ENCODE data around the gene PPP1R12C. TPM values are rescaled to one million over a fixed set of nuclear protein-coding genes. Genes with fewer than 3 reads are reported as not detected.
A peak's percentile ranks its signal among the peaks of the same experiment; 100 is the strongest.
"Not testable (repeated sequence)": the region's sequence is repeated elsewhere in the genome, so short reads cannot be mapped to it uniquely, and the experiment has no call there.

The PPP1R12C gene
- total RNA-seq, 1 donor from 2014 or later, result 21.8 TPM

GRCh38 chr19:55157064-55157908, 39.8 kb upstream of the PPP1R12C start, which contains the start of gene TNNI3:
TNNI3 (minus strand) TSS chr19:55157732; CDS start chr19:55157589, 143 bp downstream.
- no peaks in the 10 kb centered on the region for H3K9me3 Mint-ChIP-seq
- DNase-seq (ENCODE audit: low spot score), result no peak
- Histone ChIP-seq H3K4me3 (peak within 1 kb of the TSS; percentile 63), H3F3A (ENCODE audit: low read depth) (peaks cover 20% of the 10 kb centered on the region), H3K27me3 (peaks cover 35% of the 10 kb centered on the region), H3K9me3 (ENCODE audit: low read depth) (no peaks in the 10 kb centered on the region), H3K27ac (no peak within 1 kb of the TSS), H2AFZ (replicated peaks) (peak within 1 kb of the TSS; percentile 86), H4K20me1 (ENCODE audit: low read depth) (no peaks in the 10 kb centered on the region), H3K4me2 (peak within 1 kb of the TSS; percentile 84), H3K9ac (no peak within 1 kb of the TSS), H3K36me3 (no peaks in the 10 kb centered on the region), H3K4me1 (peaks cover 6% of the 10 kb centered on the region), H3K79me2 (ENCODE audit: low read depth) (no peaks in the 10 kb centered on the region)
- H3K4me1 Mint-ChIP-seq, result peaks cover 16% of the 10 kb centered on the region
- no peak for TF ChIP-seq EZH2 (IDR thresholded peaks at IDR 0.05)
- peak within 1 kb of the TSS; percentile 84 for H3K4me3 Mint-ChIP-seq
- peaks cover 2% of the 10 kb centered on the region for H3K36me3 Mint-ChIP-seq
- no peak within 1 kb of the TSS for H3K27ac Mint-ChIP-seq
- peaks cover 14% of the 10 kb centered on the region for H3K27me3 Mint-ChIP-seq (ENCODE audit: insufficient read depth, low read depth)

GRCh38 chr19:55156202-55157063, 39.0 kb upstream of the PPP1R12C start:
- Histone ChIP-seq H2AFZ (replicated peaks) (peak overlapping the region; percentile 86), H3K4me2 (peak overlapping the region; percentile 84), H4K20me1 (ENCODE audit: low read depth) (no peaks in the 10 kb centered on the region), H3K4me3 (peak overlapping the region; percentile 63), H3K9ac (no peak overlapping the region), H3K9me3 (ENCODE audit: low read depth) (no peaks in the 10 kb centered on the region), H3K27ac (no peak overlapping the region), H3K79me2 (ENCODE audit: low read depth) (no peaks in the 10 kb centered on the region), H3K27me3 (peaks cover 26% of the 10 kb centered on the region), H3K4me1 (peaks cover 6% of the 10 kb centered on the region), H3F3A (ENCODE audit: low read depth) (peaks cover 25% of the 10 kb centered on the region), H3K36me3 (no peaks in the 10 kb centered on the region)
- Mint-ChIP-seq H3K4me1 (peaks cover 16% of the 10 kb centered on the region), H3K36me3 (peaks cover 2% of the 10 kb centered on the region), H3K27ac (no peak overlapping the region), H3K27me3 (ENCODE audit: insufficient read depth, low read depth) (peaks cover 17% of the 10 kb centered on the region), H3K4me3 (peak overlapping the region; percentile 84), H3K9me3 (peaks cover 2% of the 10 kb centered on the region)
- TF ChIP-seq EZH2 (IDR thresholded peaks at IDR 0.05) (no peak), EZH2phosphoT487 (IDR thresholded peaks at IDR 0.05) (no peak), CTCF (IDR thresholded peaks at IDR 0.05) (no peak)
- DNase-seq (ENCODE audit: low spot score), result peak; percentile 97

- not testable (repeated sequence) for H3K27ac ChIP-seq, H3K9ac ChIP-seq
- H3K27me3 Mint-ChIP-seq (ENCODE audit: insufficient read depth, low read depth), result peaks cover 19% of the 10 kb centered on the region
These were observed 38.3 kb upstream of the PPP1R12C start for GRCh38 chr19:55155784-55156183.

GRCh38 chr19:55153652-55154264, 36.3 kb upstream of the PPP1R12C start:
- peaks cover 2% of the 10 kb centered on the region for H3K9me3 Mint-ChIP-seq
- no peak overlapping the region for H2AFZ ChIP-seq (replicated peaks)
- no peak overlapping the region for H3K4me3 ChIP-seq
- H3K4me2 ChIP-seq, result no peak overlapping the region
- TF ChIP-seq EZH2 (IDR thresholded peaks at IDR 0.05), result no peak
- TF ChIP-seq EZH2phosphoT487 (IDR thresholded peaks at IDR 0.05), result no peak
- no peak for TF ChIP-seq CTCF (IDR thresholded peaks at IDR 0.05)
- H3K27ac ChIP-seq, result no peak overlapping the region
- no peaks in the 10 kb centered on the region for H3K36me3 ChIP-seq
- peaks cover 29% of the 10 kb centered on the region for H3K27me3 Mint-ChIP-seq (ENCODE audit: insufficient read depth, low read depth)
- no peak overlapping the region for H3K9ac ChIP-seq
- H3K4me1 Mint-ChIP-seq, result peaks cover 17% of the 10 kb centered on the region
- no peaks in the 10 kb centered on the region for H3K79me2 ChIP-seq (ENCODE audit: low read depth)
- H3K27me3 ChIP-seq, result peaks cover 10% of the 10 kb centered on the region
- no peak for DNase-seq (ENCODE audit: low spot score)
- no peak overlapping the region for H3K4me3 Mint-ChIP-seq
- H3K36me3 Mint-ChIP-seq, result peaks cover 2% of the 10 kb centered on the region
- H3K9me3 ChIP-seq (ENCODE audit: low read depth), result no peaks in the 10 kb centered on the region
- peaks cover 13% of the 10 kb centered on the region for H3K4me1 ChIP-seq
- H3F3A ChIP-seq (ENCODE audit: low read depth), result peaks cover 36% of the 10 kb centered on the region
- H4K20me1 ChIP-seq (ENCODE audit: low read depth), result no peaks in the 10 kb centered on the region
- H3K27ac Mint-ChIP-seq, result no peak overlapping the region

More at GRCh38 chr19:55155784-55156183, 38.3 kb upstream of the PPP1R12C start:
- H3K4me2 ChIP-seq, result peak overlapping the region; percentile 84
- H3K36me3 ChIP-seq; H3K79me2 ChIP-seq (ENCODE audit: low read depth); H4K20me1 ChIP-seq (ENCODE audit: low read depth); H3K9me3 ChIP-seq (ENCODE audit: low read depth); H3K9me3 Mint-ChIP-seq; DNase-seq (ENCODE audit: low spot score); H3K36me3 Mint-ChIP-seq; H3K4me1 ChIP-seq; H3K27ac Mint-ChIP-seq: not testable (repeated sequence)
- peaks cover 20% of the 10 kb centered on the region for H3K27me3 ChIP-seq
- peaks cover 16% of the 10 kb centered on the region for H3K4me1 Mint-ChIP-seq
- peak overlapping the region; percentile 61 for H2AFZ ChIP-seq (replicated peaks)
- H3K4me3 ChIP-seq, result peak overlapping the region; percentile 63
- peak overlapping the region; percentile 84 for H3K4me3 Mint-ChIP-seq
- H3F3A ChIP-seq (ENCODE audit: low read depth), result peaks cover 26% of the 10 kb centered on the region

Data from neural progenitor cell (in vitro differentiated cells).